IMR-90 (cell line): ENCODE results near the gene LRP3. TPM values are rescaled to one million over a fixed set of nuclear protein-coding genes. Genes with fewer than 3 reads are reported as not detected.

Source experiments
- ATAC-seq: fragments of 200-7000 bp; cut with Tn5 transposase; 2 replicates; pipeline ENCODE4 v1.9.1; 2020; ENCODE audit warnings: low read depth, mild to moderate bottlenecking, moderate library complexity
- BruUV-seq: library from RNA; stranded (reverse); fragments of 400-500 nt; replicated peaks from 2 replicates; lab custom pipeline; 2021; lab: Mats Ljungman, UMichigan
- CTCF ChIA-PET: fragments of 300-600 bp; formaldehyde crosslinking; extraction: SDS; loops from one replicate; lab custom pipeline; 2021; ENCODE audit warnings: antibody characterized with exemption; lab: Yijun Ruan, JAX
- POLR2A ChIA-PET: fragments of 300-600 bp; sonication (Branson Sonifier 250); formaldehyde crosslinking; loops from one replicate; lab custom pipeline; 2022; ENCODE audit warnings: antibody characterized with exemption; ENCODE audit not compliant: unreplicated experiment; lab: Charles Lee
- DNase-seq: peaks from one replicate; pipeline ENCODE4 v3.0.0; 2013
- H2AFZ ChIP-seq: replicated peaks from 2 replicates; pipeline ENCODE3; 2013; ENCODE audit warnings: low read length, mild to moderate bottlenecking; ENCODE audit not compliant: poor library complexity
- H2AK5ac ChIP-seq: 2 replicates; pipeline ENCODE4 v1.6.1; 2013; ENCODE audit warnings: low read depth, low read length, inconsistent platforms
- H2AK9ac ChIP-seq: replicated peaks from 2 replicates; pipeline ENCODE3; 2013; ENCODE audit warnings: mild to moderate bottlenecking, low read depth, low read length, moderate library complexity; ENCODE audit not compliant: poor library complexity
- H2BK120ac ChIP-seq: 2 replicates; pipeline ENCODE4 v1.6.1; 2013; ENCODE audit warnings: low read depth, low read length, inconsistent platforms
- H2BK15ac ChIP-seq: 3 replicates; pipeline ENCODE4 v1.6.1; 2013; ENCODE audit warnings: low read depth, low read length, inconsistent platforms
- H2BK20ac ChIP-seq: 2 replicates; pipeline ENCODE4 v1.6.1; 2013; ENCODE audit warnings: low read depth, mild to moderate bottlenecking, inconsistent platforms, low read length, moderate library complexity
- H2BK5ac ChIP-seq: 2 replicates; pipeline ENCODE4 v1.6.1; 2013; ENCODE audit warnings: mild to moderate bottlenecking, low read depth, low read length, inconsistent platforms; ENCODE audit not compliant: poor library complexity, severe bottlenecking
- H3K14ac ChIP-seq: replicated peaks from 2 replicates; pipeline ENCODE4 v1.6.1; 2013; ENCODE audit warnings: low read depth, low read length, inconsistent platforms
- H3K18ac ChIP-seq: 2 replicates; pipeline ENCODE4 v1.6.1; 2013; ENCODE audit warnings: low read depth, low read length, control low read depth
- H3K23ac ChIP-seq: 2 replicates; pipeline ENCODE4 v1.6.1; 2013; ENCODE audit warnings: low read depth, low read length, inconsistent platforms
- H3K27ac ChIP-seq: 2 replicates; pipeline ENCODE4 v1.5.1; 2013; ENCODE audit warnings: mild to moderate bottlenecking, control low read depth, low read length; ENCODE audit not compliant: insufficient read depth
- H3K27me3 ChIP-seq: 2 replicates; pipeline ENCODE4 v1.6.1; 2013; ENCODE audit warnings: low read length; ENCODE audit not compliant: control insufficient read depth, insufficient read depth
- H3K36me3 ChIP-seq: 2 replicates; pipeline ENCODE4 v1.6.1; 2013; ENCODE audit warnings: low read length, mixed read lengths; ENCODE audit not compliant: control insufficient read depth, insufficient read depth
- H3K4ac ChIP-seq: 2 replicates; pipeline ENCODE4 v1.6.1; 2013; ENCODE audit warnings: low read depth, low read length, inconsistent platforms
- H3K4me1 ChIP-seq: 2 replicates; pipeline ENCODE4 v1.6.1; 2013; ENCODE audit warnings: low read length, mixed read lengths; ENCODE audit not compliant: control insufficient read depth, insufficient read depth
- H3K4me2 ChIP-seq: 2 replicates; pipeline ENCODE4 v1.6.1; 2013; ENCODE audit warnings: low read depth, mild to moderate bottlenecking, control low read depth, low read length, moderate library complexity
- H3K4me3 ChIP-seq: 2 replicates; pipeline ENCODE4 v1.5.1; 2013; ENCODE audit warnings: low read depth, mild to moderate bottlenecking, control low read depth, low read length, moderate library complexity; ENCODE audit not compliant: insufficient read depth
- H3K56ac ChIP-seq: 2 replicates; pipeline ENCODE4 v1.6.1; 2013; ENCODE audit warnings: low read length, inconsistent platforms; ENCODE audit not compliant: insufficient read depth; ENCODE audit errors: extremely low read depth
- H3K79me1 ChIP-seq, 2 experiments: 2 replicates each; pipeline ENCODE4 v1.6.1; 2013; ENCODE audit warnings: low read length in 2 of 2, inconsistent platforms in 1 of 2, low read depth in 1 of 2
- H3K9ac ChIP-seq: 2 replicates; pipeline ENCODE4 v1.6.1; 2013; ENCODE audit warnings: low read depth, low read length, control low read depth
- H3K9me1 ChIP-seq: 2 replicates; pipeline ENCODE4 v1.6.1; 2013; ENCODE audit warnings: low read length, inconsistent platforms; ENCODE audit not compliant: insufficient read depth
- H3K9me3 ChIP-seq: 2 replicates; pipeline ENCODE4 v1.6.1; 2013; ENCODE audit warnings: low read length; ENCODE audit not compliant: control insufficient read depth, insufficient read depth
- H4K20me1 ChIP-seq: 2 replicates; pipeline ENCODE4 v1.6.1; 2013; ENCODE audit warnings: low read length, inconsistent platforms; ENCODE audit not compliant: insufficient read depth
- H4K5ac ChIP-seq: 2 replicates; pipeline ENCODE4 v1.6.1; 2013; ENCODE audit warnings: mild to moderate bottlenecking, low read depth, low read length, control low read depth
- H4K8ac ChIP-seq, 2 experiments: 2 replicates each; pipeline ENCODE4 v1.6.1; 2013; ENCODE audit warnings: low read depth in 2 of 2, low read length in 2 of 2, control low read depth in 1 of 2, inconsistent platforms in 1 of 2
- H4K91ac ChIP-seq: 2 replicates; pipeline ENCODE4 v1.6.1; 2013; ENCODE audit warnings: low read depth, low read length, inconsistent platforms; ENCODE audit not compliant: insufficient read depth
- CEBPB ChIP-seq: IDR thresholded peaks from 2 replicates; pipeline ENCODE4 v1.6.1; 2012; ENCODE audit warnings: low read depth, low read length, improper control_type of control experiment
- CHD1 ChIP-seq: IDR thresholded peaks from 2 replicates; pipeline ENCODE4 v1.6.1; 2012; ENCODE audit warnings: low read depth, low read length, improper control_type of control experiment
- CTCF ChIP-seq: conservative IDR thresholded peaks from 2 replicates; pipeline ENCODE4 v1.5.1; 2012; ENCODE audit warnings: mild to moderate bottlenecking, low read depth, low read length, improper control_type of control experiment
- ELK1 ChIP-seq: fragments of 150-350 bp; IDR thresholded peaks from 2 replicates; pipeline ENCODE4 v1.6.1; 2016; ENCODE audit warnings: low read depth, mild to moderate bottlenecking, low read length, moderate library complexity, borderline replicate concordance
- FOS ChIP-seq: fragments of 150-350 bp; IDR thresholded peaks from 2 replicates; pipeline ENCODE4 v1.6.1; 2016; ENCODE audit warnings: low read depth, low read length
- MAFK ChIP-seq: IDR thresholded peaks from 2 replicates; pipeline ENCODE4 v1.6.1; 2012; ENCODE audit warnings: low read depth, low read length, improper control_type of control experiment
- MAZ ChIP-seq: IDR thresholded peaks from 2 replicates; pipeline ENCODE4 v1.6.1; 2012; ENCODE audit warnings: low read depth, mild to moderate bottlenecking, low read length, improper control_type of control experiment, moderate library complexity, borderline replicate concordance
- WGBS, 2 experiments: methylation state at CpG; one replicate each; pipeline versions ENCODE4 v1.1.5 to v1.1.7; 2013; ENCODE audit warnings: missing lambda C conversion rate in 2 of 2; ENCODE audit not compliant: insufficient read length in 1 of 2; ENCODE audit errors: extremely low coverage in 2 of 2; 5-methylcytosine and 5-hydroxymethylcytosine counted together
- dilution Hi-C: fragments of 300-500 bp; cut with HindIII; formaldehyde crosslinking; loops from one replicate; pipeline ENCODE4 v1.14.3; 2018; ENCODE audit warnings: low sequenced_read_pairs; ENCODE audit not compliant: unreplicated experiment
- in situ Hi-C: fragments of 300-500 bp; cut with MboI; formaldehyde crosslinking; loops from 3 replicates; pipeline ENCODE4 v1.14.3; 2019; ENCODE audit warnings: low sequenced_read_pairs, inconsistent platforms, mixed read lengths
- intact Hi-C: fragments of 100-400 bp; cut with micrococcal nuclease; formaldehyde crosslinking; loops from 2 replicates; pipeline ENCODE4 v1.10.0; 2022
- polyA plus RNA-seq, 3 experiments: library from polyadenylated mRNA; depleted of rRNA; stranded (reverse); fragments of >200 nt; gene quantifications; 2 replicates each; pipeline ENCODE4 v1.2.3, GENCODE V29; 2012; ENCODE audit warnings: low replicate concordance in 1 of 3
- total RNA-seq: library from RNA; depleted of rRNA; stranded (reverse); fragments of >200 nt; gene quantifications from 2 replicates; pipeline ENCODE4 v1.2.3, GENCODE V29; 2012

Gene LRP3
- total and polyA plus RNA-seq, 2 of the 4 experiments (the other 2 are of a cell fraction), result 8.4 to 20.2 TPM

GRCh38 chr19:33210266-33210940, 16.3 kb downstream of the LRP3 start:
- CTCF ChIA-PET, result no interaction called here

More at GRCh38 chr19:33210266-33210940, 16.3 kb downstream of the LRP3 start:
- Histone ChIP-seq H3K36me3 (peaks cover 8% of the 10 kb centered on the region; the same call in 1 of the 2 replicates), H4K20me1 (no peaks in the 10 kb centered on the region), H2AFZ (no peak overlapping the region), H3K79me1 (no peaks in the 10 kb centered on the region), H4K8ac (no peak overlapping the region), H3K4me1 (no peaks in the 10 kb centered on the region), H3K27me3 (no peaks in the 10 kb centered on the region; the same call in 1 of the 2 replicates), H2AK5ac (no peak overlapping the region), H3K9me1 (no peaks in the 10 kb centered on the region), H2BK120ac (no peak overlapping the region), H2BK15ac (no peak overlapping the region), H3K9me3 (no peaks in the 10 kb centered on the region), H3K4me3 (no peak overlapping the region), H2BK5ac (no peak overlapping the region), H3K4me2 (no peak overlapping the region), H3K14ac (no peak overlapping the region), H4K91ac (no peak overlapping the region), H3K9ac (no peak overlapping the region), H3K4ac (no peak overlapping the region), H3K18ac (no peak overlapping the region), H3K56ac (no peak overlapping the region), H2AK9ac (no peak overlapping the region), H4K5ac (no peak overlapping the region), H3K23ac (no peak overlapping the region), H2BK20ac (no peak overlapping the region), H3K27ac (no peak overlapping the region)
- intact Hi-C loops (no loop called here), in situ Hi-C loops (no loop called here), dilution Hi-C loops (no loop called here)
- BruUV-seq, result no TSS peak
- POLR2A ChIA-PET, result no interaction called here
- WGBS, 2 experiments, result 93% methylated on average over 6 of the region's 22 CpGs; no CpG with 5 or more reads in 1 of the 2 experiments
- TF ChIP-seq FOS (no peak), CHD1 (no peak), CEBPB (no peak), MAFK (no peak), CTCF (no peak), MAZ (no peak), ELK1 (no peak)
- ATAC-seq, result no peak
- DNase-seq, result no peak
